Cardiac ventricle fibroblast (primary cell): ENCODE results near the gene BEND5. TPM values are rescaled to one million over a fixed set of nuclear protein-coding genes. Genes with fewer than 3 reads are reported as not detected.

Source experiments
- total RNA-seq: library from RNA; depleted of rRNA; stranded (reverse); fragments of >200 nt; gene quantifications from 2 replicates; pipeline ENCODE4 v1.2.3, GENCODE V29; 2015

The BEND5 gene, protein sequence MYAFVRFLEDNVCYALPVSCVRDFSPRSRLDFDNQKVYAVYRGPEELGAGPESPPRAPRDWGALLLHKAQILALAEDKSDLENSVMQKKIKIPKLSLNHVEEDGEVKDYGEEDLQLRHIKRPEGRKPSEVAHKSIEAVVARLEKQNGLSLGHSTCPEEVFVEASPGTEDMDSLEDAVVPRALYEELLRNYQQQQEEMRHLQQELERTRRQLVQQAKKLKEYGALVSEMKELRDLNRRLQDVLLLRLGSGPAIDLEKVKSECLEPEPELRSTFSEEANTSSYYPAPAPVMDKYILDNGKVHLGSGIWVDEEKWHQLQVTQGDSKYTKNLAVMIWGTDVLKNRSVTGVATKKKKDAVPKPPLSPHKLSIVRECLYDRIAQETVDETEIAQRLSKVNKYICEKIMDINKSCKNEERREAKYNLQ
- 1.1 and 1.5 TPM in 2 replicates for total RNA-seq

DNA sequence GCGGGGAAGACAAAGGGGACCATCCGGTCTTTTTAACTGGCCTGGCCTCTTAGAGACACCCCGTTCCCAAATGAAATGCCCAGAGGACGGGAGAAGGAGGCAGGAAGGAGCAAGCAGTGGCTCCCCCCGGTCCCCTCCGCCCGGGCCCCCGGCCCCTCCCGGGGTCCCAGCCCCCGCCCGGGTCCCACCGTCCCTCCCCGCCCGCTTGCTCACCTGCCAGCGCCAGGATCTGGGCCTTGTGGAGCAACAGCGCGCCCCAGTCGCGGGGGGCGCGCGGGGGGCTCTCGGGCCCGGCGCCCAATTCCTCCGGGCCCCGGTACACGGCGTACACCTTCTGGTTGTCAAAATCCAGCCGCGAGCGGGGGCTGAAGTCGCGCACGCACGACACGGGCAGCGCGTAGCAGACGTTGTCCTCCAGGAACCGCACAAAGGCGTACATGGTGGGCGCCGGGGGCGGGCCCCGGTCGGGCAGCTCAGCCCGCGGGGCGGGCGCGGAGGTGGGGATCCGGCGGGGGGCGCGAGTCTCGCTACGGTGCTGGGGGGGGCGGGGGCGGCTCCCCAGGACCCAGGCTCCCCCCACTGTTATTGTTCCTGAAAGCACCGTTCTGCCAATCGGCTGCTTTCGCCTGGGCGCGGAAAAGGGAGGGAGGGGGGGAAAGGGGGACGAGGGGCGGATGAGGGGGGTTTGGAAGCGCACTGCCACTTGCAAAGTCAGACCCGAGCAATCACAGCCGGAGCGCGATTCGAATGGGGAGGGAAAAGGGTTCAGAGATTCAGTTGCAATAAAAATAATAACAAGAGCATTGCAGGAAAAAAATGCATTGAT lies at the start of gene BEND5:
Gene BEND5, minus strand, starts transcription at position 499 of the 826 bp plus-strand sequence. Its CDS starts 60 bp downstream, at position 439.

